NCI-H1092 (cell line): ENCODE results near the gene LAD1.
A peak's percentile ranks its signal among the peaks of the same experiment; 100 is the strongest.

ENCODE experiments used
- DNase-seq: peaks from one replicate; lab custom pipeline; 2025; lab: John Stamatoyannopoulos, UW

The LAD1 gene

DNA sequence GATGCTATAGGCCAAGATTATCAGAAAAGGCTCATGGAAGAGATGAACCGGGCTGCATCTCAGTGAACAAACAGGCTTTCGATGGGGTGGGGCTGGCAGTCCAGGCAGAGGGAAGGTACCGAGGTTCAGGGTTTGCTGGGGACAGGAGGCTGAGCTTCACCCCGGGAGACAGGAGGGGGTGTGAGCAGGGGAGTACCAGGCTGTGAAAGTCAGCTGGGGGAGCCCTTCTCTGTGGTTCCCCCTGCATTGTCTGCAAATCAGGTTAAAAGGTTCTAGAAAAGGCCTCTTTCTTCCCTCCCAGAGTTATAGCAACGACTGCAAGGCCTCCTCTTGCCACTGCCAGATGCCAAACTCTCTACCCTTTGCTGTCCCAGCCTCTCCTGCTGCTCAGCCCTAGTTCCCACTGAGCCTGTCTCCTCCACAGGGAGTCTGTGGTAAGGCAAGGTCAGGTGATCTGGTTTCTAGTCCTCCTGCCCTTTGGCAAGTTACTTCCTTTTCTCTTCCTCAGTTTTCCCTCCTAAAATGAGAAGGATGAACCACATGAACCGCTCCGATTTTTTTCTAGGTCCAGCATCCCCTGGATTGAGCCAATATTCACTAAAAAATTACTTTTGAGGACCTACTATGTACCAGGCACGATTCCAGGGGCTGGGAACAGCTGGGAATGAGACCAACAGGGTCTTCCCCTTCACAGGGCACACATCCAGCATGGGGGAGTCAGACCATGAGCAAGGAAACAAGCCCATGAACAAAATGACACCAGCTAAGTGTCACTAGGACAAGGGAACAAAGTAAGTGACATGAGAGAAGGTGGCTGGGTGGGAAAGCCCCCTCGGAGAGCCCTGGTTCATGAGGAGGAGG lies 7.2 kb downstream of the LAD1 start:
- DNase-seq = no peak

DNA sequence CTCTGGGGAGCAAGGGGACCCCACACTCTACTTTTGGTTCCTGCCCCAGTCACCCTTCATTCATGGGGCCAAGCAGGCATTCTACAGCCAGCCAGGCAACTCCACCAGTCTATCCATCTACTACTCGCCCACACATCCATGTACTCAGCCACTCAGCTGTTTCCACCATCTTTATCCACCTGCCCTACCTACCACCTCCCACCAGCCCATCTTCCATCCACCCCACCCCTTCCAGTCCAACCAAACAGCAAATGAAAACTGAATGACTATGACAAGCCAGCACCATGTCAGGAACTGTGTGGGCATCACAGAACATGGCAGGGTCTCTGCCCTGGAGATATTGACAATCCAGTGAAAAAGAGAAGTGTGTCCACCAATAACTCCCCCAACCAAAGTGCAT lies 7.9 kb downstream of the LAD1 start:
- DNase-seq = no peak

DNA sequence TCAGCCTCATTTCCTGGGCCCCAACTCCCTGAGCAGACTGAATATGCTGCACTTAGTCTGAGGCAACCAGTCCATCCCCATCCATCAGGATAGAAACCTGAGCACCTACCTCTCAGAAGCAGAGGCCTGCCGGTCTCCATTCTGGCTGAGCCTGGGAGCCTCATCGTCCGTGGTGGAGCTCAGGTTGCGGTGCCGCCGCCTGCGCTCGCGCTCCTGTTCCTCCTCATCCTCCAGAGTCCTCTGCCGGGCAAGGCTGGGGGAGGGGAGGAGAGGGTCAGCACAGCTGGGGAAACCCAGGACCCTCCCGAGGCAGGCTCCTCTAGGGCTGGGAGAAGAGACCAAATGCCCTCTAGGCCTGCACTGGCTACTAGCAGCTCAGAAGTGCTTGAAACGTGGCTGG lies 10.1 kb downstream of the LAD1 start:
- no peak for DNase-seq

DNA sequence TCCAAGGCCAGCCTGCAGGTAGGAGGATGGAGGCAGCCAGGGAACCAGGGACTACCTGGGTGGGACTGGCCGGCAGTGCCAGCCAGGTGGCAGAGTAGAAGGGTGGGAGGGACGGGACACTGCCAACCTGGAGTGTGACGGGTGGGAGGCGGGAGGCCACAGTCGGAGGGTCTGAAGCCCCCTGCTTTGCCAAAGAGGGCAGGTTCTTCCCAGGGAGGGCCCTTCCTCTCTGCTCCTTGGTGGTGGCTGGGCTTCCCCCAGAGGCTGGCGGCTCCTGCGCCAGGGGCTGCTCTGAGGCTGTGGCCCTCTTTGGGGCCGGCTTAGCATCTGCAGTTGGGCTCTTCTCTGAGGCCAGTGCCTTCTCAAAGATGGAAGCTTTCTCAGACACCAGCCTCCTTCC lies 12.9 kb downstream of the LAD1 start:
- no peak for DNase-seq

DNA sequence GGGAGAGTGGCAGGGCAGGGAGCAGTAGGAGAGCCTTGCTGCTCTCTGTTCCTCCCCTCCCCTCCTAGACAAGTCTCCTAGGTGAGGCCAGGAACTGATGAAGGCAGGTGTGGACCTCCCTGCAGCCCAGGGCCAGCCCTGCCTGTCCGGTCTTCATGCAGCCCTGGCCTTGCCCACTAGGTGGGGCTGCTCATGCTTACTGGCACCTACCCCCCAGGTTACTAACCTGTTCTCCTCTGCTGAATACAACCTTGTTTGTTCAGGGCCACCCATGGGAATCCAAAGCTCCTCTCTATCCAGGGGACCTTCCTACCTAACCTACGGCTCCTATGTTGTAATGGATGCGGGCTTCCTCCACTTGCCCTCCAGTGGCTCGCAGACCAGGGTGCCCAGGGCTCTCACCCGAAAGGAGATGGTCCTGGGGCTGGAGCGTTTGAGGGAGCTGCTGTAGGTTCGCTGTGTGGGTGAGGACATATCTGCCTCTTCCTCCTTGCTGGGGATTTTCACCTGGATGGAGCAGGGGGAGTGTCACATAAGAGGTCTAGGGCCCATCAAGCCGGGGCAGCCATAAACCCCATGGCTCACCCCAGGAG lies 13.7 kb downstream of the LAD1 start:
- DNase-seq = peak; percentile 33

DNA sequence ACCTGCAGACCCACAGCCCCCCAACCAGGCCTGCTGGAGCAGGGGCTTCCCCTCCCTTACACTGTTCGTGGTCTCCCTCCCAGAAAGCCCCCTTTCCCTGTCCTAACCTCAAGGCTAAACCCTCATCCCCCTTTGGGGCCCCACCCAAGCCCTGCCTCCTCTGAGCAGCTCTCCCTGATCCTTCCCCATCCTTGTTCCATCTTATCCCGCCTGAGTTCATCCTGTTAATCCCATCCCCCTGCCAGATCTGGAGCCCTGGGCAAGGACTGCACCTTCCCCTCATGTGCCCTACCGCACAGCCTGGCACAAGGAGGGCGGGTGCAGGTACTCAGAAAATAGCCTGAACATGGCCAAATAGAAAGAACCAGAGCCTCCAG lies 14.7 kb downstream of the LAD1 start:
- DNase-seq = no peak

DNA sequence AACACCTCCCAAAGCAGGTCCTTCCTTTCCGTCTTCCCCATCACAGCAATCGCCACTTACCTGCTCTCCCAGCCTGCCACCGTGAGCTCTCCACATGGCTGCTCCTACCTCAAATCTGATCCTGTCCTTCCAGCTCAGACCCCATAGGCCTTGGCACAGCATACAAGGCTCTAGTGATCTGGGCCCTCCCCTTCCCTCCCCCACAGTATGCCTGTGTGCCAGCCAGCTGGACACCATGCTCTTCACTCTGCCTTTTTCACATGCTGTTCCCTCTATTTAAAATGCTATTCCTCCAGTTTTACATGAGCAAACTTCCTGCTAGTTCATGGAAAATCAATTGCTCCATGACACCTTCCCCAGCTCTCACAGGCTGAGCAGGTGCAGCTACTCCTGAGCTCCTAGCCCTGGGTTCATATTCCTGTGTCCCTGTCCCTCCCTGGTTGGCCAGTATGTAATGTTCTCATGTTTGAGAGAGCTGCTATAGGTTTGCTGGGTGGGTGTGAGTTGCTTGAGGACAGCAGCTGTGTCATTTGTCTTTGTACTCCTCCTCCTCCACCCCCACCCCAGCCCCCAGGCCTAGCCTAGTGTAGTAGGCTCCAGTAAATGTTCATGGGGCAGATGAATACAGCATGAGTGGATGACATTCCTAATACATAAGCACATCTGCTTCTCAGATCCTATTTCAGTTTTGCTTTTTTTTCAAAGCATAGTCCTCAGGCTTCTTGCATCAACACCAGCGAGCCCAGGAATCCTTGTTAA lies 15.3 kb downstream of the LAD1 start:
- DNase-seq = peak; percentile 26

DNA sequence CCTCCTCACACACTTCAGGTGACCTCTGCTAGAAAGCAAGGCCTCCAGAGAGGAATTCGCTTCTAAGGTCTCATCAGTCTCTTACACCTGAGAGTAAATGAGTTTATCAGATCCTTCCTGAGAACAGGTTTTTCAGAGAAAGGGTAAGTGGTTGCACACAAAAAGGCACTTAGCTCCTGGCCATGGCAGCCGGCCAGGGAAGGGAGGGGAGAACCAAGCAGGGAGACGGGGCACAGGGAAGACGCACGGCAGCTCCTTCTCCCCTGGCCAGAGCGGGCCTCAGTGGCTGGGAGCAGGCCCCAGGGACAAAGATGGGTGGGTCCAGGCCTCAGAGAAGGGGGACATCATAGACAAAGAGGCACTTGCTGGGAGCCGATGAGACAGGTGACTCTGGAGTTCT lies 18.0 kb downstream of the LAD1 start:
- peak; percentile 62 for DNase-seq

DNA sequence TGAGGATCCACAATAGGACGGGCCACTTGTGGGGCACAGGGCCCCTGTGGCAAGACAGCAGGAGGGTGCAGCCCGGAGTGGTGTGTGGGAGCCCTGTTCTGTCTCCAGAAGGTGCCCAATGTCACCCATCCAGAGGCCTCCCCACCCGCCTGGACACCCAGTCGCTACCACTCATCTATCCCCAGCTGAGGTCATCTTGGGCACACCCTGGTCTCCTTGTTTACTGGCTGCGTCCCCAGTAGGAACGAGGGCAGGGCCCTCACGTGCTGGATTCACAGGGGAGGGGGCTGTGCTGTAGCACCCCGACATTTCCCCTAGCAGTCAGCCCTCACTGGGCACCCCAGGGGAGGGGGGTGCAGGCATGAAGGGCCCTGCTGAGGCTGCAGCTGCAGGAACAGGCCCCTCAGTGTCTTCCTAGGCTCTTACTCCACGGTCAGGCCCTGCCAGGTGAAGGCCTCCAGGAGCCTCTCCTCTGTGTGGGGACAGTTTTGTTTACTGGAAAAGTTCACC lies 19.3 kb downstream of the LAD1 start:
- no peak for DNase-seq

DNA sequence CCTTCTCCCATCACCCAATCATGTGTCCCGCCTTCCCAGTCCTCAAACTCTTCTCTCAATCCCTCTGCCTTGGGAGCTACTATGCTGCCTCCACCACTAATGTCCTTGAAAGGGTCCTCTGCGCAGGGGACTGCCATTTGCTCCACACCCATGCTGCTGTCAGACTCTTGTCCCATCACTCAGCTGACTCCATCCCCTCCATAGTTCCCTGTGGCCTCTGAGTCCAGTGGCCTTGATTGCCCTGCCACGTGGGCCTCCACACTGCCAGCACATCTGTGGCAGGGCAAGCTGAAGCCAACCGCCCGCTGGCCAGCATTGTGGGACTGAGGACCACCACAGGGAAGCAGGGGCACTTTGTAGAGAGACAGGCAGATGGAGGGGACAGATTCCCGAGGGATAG lies 20.3 kb downstream of the LAD1 start:
- DNase-seq = no peak

DNA sequence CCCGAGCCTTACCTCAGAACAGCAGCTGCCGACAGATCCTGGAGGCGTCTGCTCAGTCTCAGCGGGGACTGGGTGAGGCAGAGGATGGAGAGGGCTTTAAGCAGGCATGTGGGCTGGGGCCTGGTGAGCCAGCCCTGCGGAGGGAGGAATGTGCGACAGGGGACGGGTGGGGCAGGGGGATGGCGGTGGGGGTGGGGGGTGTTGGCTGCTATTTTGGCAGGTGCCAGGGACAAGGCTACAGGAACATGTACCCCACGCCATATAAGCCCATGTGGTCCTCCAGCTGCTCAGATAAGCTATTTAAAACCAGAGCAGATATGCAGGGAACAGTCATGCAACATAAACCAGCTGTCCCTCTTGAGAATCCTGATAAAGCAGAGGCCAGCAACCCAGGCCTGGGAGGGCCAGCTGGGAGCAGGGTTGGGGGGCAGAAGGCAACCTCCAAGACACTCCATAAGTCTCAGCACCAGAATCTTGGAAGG lies 21.5 kb downstream of the LAD1 start, which contains the start of gene TNNT2:
Gene TNNT2, minus strand, starts transcription at position 70 of the 482 bp plus-strand sequence. CDS start 4,426 bp downstream, outside the sequence.
- no peak for DNase-seq

DNA sequence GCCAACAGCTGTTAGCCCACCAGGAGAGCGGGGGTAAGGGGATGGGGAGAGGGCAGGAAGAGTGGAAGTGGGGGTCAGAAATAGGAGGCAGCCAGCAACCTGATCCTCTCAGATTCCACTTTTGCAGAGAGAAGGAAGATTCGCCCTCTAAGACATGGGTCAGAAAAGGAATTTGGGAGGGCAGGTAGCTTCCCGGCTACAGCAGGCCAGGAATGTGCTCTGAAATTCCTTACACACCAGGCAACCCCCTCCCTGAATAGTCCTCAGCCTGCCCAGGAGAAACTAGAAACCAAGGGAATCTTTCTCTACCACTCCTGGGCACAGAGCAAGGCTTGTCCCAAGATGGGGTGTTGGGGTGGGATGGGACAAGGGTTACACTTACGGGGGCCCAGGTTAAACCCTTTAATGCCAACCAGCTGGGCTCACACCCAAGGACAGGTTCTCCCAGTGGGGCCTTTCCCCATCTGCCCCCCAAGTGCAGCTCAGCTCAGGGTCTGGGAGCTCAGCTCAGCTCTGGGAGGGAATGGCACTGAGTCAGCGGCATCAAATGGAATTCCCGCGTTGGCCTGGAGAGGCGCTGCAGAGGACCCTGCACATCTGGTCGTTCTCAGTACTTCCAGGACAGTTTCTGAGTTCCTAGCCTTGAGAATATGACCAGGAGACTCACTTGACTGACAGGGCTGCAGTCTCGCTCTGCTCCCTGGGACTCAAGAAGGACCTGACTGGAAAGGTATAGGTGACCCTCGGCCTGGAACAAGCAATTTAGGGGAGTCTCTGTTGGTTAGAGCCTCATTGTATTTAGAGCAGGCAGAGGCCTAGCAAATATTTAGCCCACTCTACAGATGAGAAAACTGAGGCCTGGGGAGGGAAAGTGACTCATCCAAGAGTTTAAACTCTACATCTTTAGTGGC lies 22.4 kb downstream of the LAD1 start:
- no peak for DNase-seq

DNA sequence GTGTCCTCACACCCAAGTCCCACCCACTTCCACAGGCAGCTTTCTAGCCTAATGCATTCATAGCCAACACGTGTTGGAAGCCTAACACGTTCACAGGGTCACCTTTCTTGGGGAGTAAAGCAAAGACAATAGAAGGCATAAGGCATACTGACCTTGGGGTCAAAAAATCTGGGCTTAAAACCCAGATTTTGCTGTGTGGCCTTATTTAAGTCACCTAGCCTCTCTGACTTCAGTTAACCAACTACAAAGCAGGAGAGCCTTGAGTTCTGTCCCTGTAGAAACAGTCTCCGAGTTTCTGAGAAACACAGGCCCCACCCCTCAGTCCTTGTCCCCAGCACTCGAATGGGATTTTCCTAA lies 23.0 kb downstream of the LAD1 start:
- no peak for DNase-seq

DNA sequence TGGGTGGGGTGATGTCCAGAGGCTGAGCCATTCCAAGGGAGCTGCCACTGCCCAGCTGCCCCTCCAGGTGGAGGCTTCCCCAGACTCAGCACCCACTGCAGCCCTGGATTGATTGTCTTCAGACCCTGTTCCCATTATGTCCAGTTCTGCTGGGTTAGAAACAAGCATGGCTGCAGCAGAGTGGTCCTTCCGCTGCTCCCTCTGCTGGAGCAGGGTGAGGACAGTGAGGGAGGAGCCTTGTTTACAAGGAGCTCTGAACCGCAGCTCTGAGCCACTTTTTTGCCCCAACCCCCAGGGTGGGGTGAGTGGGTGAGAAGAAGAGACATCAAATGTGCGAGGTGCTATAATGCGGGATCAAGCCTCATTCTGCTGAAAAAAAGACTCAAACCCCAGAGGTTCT lies 24.0 kb downstream of the LAD1 start:
- DNase-seq = no peak

DNA sequence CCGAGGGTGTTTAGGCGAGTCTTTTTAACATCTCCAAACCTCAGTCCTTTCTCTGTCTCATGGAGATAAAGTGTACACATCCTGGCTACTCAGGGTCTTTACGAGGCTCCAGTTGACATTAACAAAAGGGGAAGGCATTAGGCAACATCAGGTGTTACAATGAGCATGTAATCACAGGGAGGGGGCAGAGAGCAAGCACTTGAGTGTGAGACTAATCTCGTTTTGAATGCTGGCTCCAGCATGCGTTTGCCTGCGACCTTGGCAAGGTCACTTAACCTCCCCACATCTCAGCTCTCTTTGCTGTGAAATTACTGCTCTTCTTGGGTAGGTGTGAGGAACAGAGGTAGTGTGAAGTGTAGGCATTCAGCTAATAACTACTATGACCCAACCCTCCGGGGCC lies 24.8 kb downstream of the LAD1 start:
- peak; percentile 69 for DNase-seq

DNA sequence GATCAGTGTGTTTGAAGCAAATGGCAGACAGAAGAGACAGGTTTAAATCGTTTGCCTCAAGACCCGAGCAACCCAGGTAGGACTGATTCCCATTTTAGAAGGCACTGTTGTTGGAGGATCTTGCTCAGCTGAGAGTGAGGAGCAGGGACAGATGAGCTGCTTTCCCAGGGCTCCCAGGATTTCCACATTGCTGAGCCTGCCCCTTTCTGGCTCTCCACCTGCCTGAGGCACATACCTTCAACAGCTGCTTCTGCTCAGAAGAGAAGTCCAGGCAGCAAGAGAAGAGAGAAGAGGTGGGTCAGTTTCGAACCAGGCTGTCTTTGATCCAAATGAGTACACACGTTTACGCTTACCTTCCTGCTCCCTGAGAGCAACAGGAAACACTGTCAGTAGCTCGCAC lies 27.3 kb downstream of the LAD1 start:
- DNase-seq = no peak

DNA sequence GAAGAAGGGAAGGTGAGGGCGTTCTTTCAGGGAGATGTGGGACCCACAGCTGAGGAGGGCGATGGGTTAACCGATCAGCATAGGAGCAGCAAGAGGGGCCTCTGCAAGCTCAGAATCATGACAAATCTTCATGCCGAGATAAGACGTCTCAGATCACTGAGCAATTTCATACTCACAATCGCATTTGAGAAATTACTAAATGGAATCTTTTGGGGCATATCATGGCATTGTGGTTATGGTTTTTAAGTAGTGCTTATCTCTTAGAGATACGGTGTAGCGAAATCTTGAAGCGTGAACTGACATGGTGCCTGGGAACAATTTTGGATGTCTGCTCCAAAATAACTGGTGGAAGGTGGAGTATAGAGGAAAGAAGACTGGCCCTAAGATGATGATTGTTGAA lies 27.8 kb downstream of the LAD1 start:
- no peak for DNase-seq

DNA sequence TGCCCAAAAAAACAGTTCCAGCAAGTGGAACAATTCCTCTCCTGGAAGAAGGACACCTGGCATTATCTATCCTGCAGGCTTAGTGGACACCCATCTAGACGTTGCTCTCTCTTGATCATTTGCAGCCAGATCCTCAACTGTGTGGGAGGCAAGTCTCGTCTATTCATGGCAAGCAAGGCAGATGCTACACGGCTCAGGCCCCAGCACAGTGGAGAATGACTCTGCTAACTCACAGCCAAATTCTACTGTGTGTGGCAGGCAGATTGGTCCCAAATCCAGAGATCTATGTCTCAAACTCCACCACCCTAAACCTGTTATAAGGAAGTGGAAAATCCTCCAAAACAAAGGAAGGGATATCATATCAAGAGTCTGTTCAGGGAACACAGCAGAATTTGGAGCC lies 28.6 kb downstream of the LAD1 start:
- DNase-seq = no peak

DNA sequence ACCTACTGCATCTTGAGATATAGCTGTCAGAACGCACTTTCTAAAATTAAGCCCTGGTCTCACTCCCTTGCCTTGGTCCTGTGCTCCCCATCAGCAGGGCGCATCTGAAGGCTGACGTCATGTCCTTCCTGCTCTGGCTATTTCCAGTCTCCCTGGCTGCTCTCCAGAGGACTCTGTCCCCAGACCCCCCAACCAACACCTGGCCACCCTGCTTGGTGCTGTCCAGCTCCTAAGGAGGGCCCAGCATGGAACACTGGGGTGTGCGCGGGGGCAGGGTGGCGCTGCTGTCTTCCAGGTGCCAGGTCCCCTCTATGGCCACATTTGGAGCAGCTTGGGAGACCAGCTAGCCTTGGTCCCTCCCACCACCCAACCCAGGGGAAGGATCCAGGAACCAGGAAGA lies 29.9 kb downstream of the LAD1 start:
- DNase-seq = no peak

DNA sequence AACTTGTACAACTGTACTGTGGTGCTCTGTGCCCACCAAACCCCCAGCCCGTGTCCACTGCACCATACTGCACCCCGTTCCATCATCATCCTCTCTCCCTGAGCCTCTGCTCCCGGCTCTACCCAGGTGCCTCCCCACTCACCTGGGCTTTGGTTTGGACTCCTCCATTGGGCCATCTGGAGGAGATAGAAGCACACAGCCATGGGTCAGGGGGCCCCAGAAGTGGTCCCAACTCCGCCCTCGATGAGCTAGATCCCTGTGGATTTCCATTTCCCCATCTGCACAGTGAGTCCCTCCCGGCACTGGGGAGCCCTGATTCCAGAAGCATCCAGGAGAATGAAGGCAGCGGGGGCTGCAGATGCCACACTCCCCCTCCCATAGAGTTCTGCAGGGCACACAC lies 32.4 kb downstream of the LAD1 start:
- DNase-seq = no peak

DNA sequence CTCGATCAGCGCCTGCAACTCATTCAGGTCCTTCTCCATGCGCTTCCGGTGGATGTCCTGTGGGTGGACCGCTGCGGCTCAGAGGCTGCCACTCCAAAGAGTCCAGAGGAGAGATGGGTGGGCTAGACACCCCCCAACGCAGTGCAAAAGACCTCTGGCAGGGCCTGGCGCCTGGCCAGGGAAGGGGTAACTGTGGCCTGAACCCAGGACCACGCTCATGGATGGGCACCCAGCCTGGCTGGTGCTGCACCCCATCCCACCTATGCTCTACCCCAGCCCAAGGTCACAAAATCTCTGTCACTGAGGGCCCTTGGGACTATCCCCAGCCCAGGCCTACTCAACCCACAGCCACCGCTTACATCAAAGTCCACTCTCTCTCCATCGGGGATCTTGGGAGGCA lies 33.9 kb downstream of the LAD1 start:
- DNase-seq = no peak

DNA sequence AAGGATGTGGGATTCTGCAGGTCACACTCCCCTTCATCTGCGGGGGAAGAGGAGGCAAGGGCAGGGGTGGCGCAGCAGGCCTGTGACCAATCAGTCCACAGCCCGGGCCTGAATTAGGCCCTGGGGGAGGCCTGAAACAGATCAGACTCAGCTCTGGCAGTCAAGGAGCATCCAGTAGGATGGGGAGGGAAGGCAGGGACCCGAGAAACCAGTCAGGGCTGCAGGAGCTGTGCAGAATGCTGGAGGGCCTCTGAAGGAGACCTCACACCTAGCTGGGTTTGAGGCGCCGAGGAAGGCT lies 34.4 kb downstream of the LAD1 start:
- no peak for DNase-seq
